G401.6 (cell line): ENCODE data around the gene KDF1.

Experiments
- FAIRE-seq: peaks from 2 replicates; lab custom pipeline; 2012; peaks lifted over from hg19 to GRCh38; lab: Jason Lieb, UNC

The KDF1 gene

GRCh38 chr1:26913754-26914619 lies 46.3 kb downstream of the KDF1 start, which contains the start of gene NR0B2:
Gene NR0B2, minus strand, starts transcription at chr1:26913975. Its CDS starts 35 bp downstream, at chr1:26913940.
- FAIRE-seq, result no peak

- FAIRE-seq, result no peak
Observed at GRCh38 chr1:26913389-26913753, 46.9 kb downstream of the KDF1 start.

- no peak for FAIRE-seq
Observed at GRCh38 chr1:26912147-26912490, 48.1 kb downstream of the KDF1 start.

- no peak for FAIRE-seq
Observed at GRCh38 chr1:26911399-26912146, 48.7 kb downstream of the KDF1 start.

GRCh38 chr1:26910343-26911160 lies 49.7 kb downstream of the KDF1 start:
- no peak for FAIRE-seq

GRCh38 chr1:26909951-26910342 lies 50.3 kb downstream of the KDF1 start:
- no peak for FAIRE-seq

GRCh38 chr1:26907071-26907917 lies 53.0 kb downstream of the KDF1 start:
- no peak for FAIRE-seq

- no peak for FAIRE-seq
Observed at GRCh38 chr1:26900815-26901511, 59.3 kb downstream of the KDF1 start.

GRCh38 chr1:26900001-26900814 lies 60.1 kb downstream of the KDF1 start, which contains the start of gene GPATCH3:
Gene GPATCH3, minus strand, starts transcription at chr1:26900467. Its CDS starts 25 bp downstream, at chr1:26900442.
- FAIRE-seq, result peak; percentile 81
